ENCODE measurements around the gene TRPM3.

DNA sequence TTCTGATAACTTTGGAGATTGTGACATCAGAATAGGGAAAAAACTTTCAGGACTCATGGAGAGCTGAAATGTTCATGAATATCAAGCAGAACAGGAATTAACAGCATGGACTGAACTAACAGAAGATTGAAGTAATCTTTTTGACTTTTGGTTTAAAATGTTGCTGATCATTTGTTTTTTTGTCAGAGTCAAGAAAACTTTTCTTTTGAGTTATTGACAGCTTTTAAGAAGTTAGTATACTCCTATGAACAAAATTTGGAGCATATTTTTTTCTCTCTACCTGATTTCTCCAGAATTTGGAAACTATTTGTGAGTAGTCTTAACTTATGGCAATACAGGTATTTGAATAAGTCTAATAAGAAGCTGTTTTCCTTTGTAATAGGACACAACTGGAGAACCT is 462.7 kb downstream of the TRPM3 start:
- TF ChIP-seq, protein P1, sequence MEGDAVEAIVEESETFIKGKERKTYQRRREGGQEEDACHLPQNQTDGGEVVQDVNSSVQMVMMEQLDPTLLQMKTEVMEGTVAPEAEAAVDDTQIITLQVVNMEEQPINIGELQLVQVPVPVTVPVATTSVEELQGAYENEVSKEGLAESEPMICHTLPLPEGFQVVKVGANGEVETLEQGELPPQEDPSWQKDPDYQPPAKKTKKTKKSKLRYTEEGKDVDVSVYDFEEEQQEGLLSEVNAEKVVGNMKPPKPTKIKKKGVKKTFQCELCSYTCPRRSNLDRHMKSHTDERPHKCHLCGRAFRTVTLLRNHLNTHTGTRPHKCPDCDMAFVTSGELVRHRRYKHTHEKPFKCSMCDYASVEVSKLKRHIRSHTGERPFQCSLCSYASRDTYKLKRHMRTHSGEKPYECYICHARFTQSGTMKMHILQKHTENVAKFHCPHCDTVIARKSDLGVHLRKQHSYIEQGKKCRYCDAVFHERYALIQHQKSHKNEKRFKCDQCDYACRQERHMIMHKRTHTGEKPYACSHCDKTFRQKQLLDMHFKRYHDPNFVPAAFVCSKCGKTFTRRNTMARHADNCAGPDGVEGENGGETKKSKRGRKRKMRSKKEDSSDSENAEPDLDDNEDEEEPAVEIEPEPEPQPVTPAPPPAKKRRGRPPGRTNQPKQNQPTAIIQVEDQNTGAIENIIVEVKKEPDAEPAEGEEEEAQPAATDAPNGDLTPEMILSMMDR (conservative IDR thresholded peaks at IDR 0.05 in 1 of 2, IDR thresholded peaks at IDR 0.05 in 1 of 2; ENCODE audit: extremely low read depth in 1 of 2, insufficient read depth in 1 of 2, low read depth in 1 of 2, low read length in 2 of 2) = no peak
- no peak for TF ChIP-seq EZH2 (IDR thresholded peaks at IDR 0.05; ENCODE audit: borderline replicate concordance, low read length)
